H1 (cell line): Measurements from ENCODE around the gene USPL1. TPM values are rescaled to one million over a fixed set of nuclear protein-coding genes. Genes with fewer than 3 reads are reported as not detected.

Experiments used
- CTCF ChIA-PET: fragments of 300-600 bp; sonication (Branson Sonifier 250); formaldehyde crosslinking; loops from one replicate; lab custom pipeline; 2021; ENCODE audit not compliant: partially characterized antibody; lab: Charles Lee
- POLR2A ChIA-PET: fragments of 300-600 bp; sonication (Branson Sonifier 250); formaldehyde crosslinking; loops from one replicate; lab custom pipeline; 2021; ENCODE audit warnings: inconsistent platforms; ENCODE audit not compliant: partially characterized antibody; lab: Charles Lee
- DNase-seq, 2 experiments: peaks; one replicate each; pipeline versions ENCODE4 v3.0.0 to v3.0.0-alpha.2; 2010 to 2022; ENCODE audit warnings: low spot score in 2 of 2, low read depth in 1 of 2, mixed read lengths in 1 of 2
- FAIRE-seq: peaks from 2 replicates; lab custom pipeline; 2011; peaks lifted over from hg19 to GRCh38; lab: Jason Lieb, UNC
- H2AFZ ChIP-seq: 2 replicates; pipeline ENCODE4 v1.8.1; 2012; ENCODE audit warnings: low read length, inconsistent platforms
- H2AK5ac ChIP-seq: 2 replicates; pipeline ENCODE4 v1.6.1; 2013; ENCODE audit warnings: low read depth, low read length
- H2BK120ac ChIP-seq: replicated peaks from 2 replicates; pipeline ENCODE3; 2013; ENCODE audit warnings: low read depth, low read length, inconsistent platforms
- H2BK12ac ChIP-seq: 2 replicates; pipeline ENCODE4 v1.6.1; 2013; ENCODE audit warnings: low read depth, low read length
- H2BK15ac ChIP-seq: 2 replicates; pipeline ENCODE4 v1.6.1; 2013; ENCODE audit warnings: low read length
- H2BK20ac ChIP-seq: 2 replicates; pipeline ENCODE4 v1.6.1; 2013; ENCODE audit warnings: low read length
- H2BK5ac ChIP-seq: 2 replicates; pipeline ENCODE4 v1.6.1; 2013; ENCODE audit warnings: low read depth, low read length
- H3K14ac ChIP-seq: 2 replicates; pipeline ENCODE4 v1.6.1; 2013; ENCODE audit warnings: inconsistent platforms; ENCODE audit not compliant: insufficient read length
- H3K18ac ChIP-seq: 2 replicates; pipeline ENCODE4 v1.6.1; 2013; ENCODE audit warnings: low read length; ENCODE audit errors: extremely low read depth
- H3K23ac ChIP-seq: 2 replicates; pipeline ENCODE4 v1.6.1; 2013; ENCODE audit warnings: inconsistent platforms; ENCODE audit not compliant: insufficient read length
- H3K23me2 ChIP-seq: 2 replicates; pipeline ENCODE4 v1.6.1; 2013; ENCODE audit warnings: low read depth, low read length
- H3K27ac ChIP-seq: 2 replicates; pipeline ENCODE4 v1.6.1; 2011; ENCODE audit warnings: low read depth, low read length, inconsistent platforms
- H3K27me3 ChIP-seq, 4 experiments: replicated peaks in 1 of 4; 1 replicate in 1 of 4; 2 replicates in 3 of 4; pipeline versions ENCODE4 v1.6.1 to v1.8.1; 2011 to 2013; ENCODE audit warnings: low read length in 3 of 4, mild to moderate bottlenecking in 3 of 4, inconsistent platforms in 2 of 4, mixed read lengths in 2 of 4, moderate library complexity in 1 of 4; ENCODE audit not compliant: control insufficient read depth in 3 of 4, insufficient read depth in 3 of 4; ENCODE audit errors: extremely low read depth in 1 of 4
- H3K36me3 ChIP-seq, 4 experiments: 2 replicates each; pipeline versions ENCODE4 v1.6.1 to v1.8.1; 2011 to 2013; ENCODE audit warnings: mild to moderate bottlenecking in 4 of 4, low read length in 3 of 4, moderate library complexity in 2 of 4, control low read depth in 1 of 4, inconsistent platforms in 1 of 4; ENCODE audit not compliant: insufficient read depth in 4 of 4, control insufficient read depth in 2 of 4
- H3K4ac ChIP-seq: replicated peaks from 2 replicates; pipeline ENCODE3; 2013; ENCODE audit warnings: low read length, low read depth, mixed read lengths, inconsistent platforms; ENCODE audit not compliant: insufficient read length
- H3K4me1 ChIP-seq, 4 experiments: replicated peaks in 1 of 4; 1 replicate in 1 of 4; 2 replicates in 3 of 4; pipeline versions ENCODE4 v1.6.1 to v1.8.1; 2011 to 2013; ENCODE audit warnings: low read length in 3 of 4, inconsistent platforms in 2 of 4, mixed read lengths in 1 of 4; ENCODE audit not compliant: insufficient read depth in 4 of 4, control insufficient read depth in 3 of 4
- H3K4me2 ChIP-seq, 2 experiments: 2 replicates each; pipeline versions ENCODE4 v1.6.1 to v1.8.1; 2011 to 2013; ENCODE audit warnings: low read depth in 2 of 2, low read length in 2 of 2, control low read depth in 1 of 2, inconsistent platforms in 1 of 2, mild to moderate bottlenecking in 1 of 2; ENCODE audit not compliant: insufficient read depth in 1 of 2
- H3K4me3 ChIP-seq, 4 experiments: fragments of 200-600, 300-600 bp in 1 of 4; sonication (generic), shearing (Covaris generic), sonication (Bioruptor Twin) in 1 of 4; 2 replicates each; pipeline versions ENCODE4 v1.5.1 to v1.8.1; 2011 to 2016; ENCODE audit warnings: low read length in 4 of 4, low read depth in 3 of 4, control low read depth in 2 of 4, inconsistent platforms in 2 of 4, mild to moderate bottlenecking in 2 of 4, mixed read lengths in 1 of 4, moderate library complexity in 1 of 4; ENCODE audit not compliant: insufficient read depth in 2 of 4; ENCODE audit errors: extremely low read depth in 1 of 4
- H3K56ac ChIP-seq: replicated peaks from 2 replicates; pipeline ENCODE3; 2013; ENCODE audit warnings: low read depth, mild to moderate bottlenecking, mixed read lengths, low read length, inconsistent platforms; ENCODE audit not compliant: insufficient read length
- H3K79me1 ChIP-seq: 2 replicates; pipeline ENCODE4 v1.6.1; 2013; ENCODE audit warnings: low read depth, low read length, control low read depth
- H3K79me2 ChIP-seq, 2 experiments: 2 replicates each; pipeline versions ENCODE4 v1.6.1 to v1.8.1; 2012 to 2013; ENCODE audit warnings: low read length in 2 of 2, mild to moderate bottlenecking in 2 of 2, inconsistent platforms in 1 of 2; ENCODE audit not compliant: insufficient read depth in 2 of 2, control insufficient read depth in 1 of 2
- H3K9ac ChIP-seq, 4 experiments: replicated peaks in 1 of 4; 1 replicate in 1 of 4; 2 replicates in 3 of 4; pipeline versions ENCODE4 v1.6.1 to v1.8.1; 2011 to 2013; ENCODE audit warnings: low read depth in 3 of 4, low read length in 3 of 4, control low read depth in 2 of 4, mild to moderate bottlenecking in 2 of 4, moderate library complexity in 2 of 4, inconsistent platforms in 1 of 4; ENCODE audit errors: extremely low read depth in 1 of 4
- H3K9me3 ChIP-seq, 2 experiments: 2 replicates each; pipeline versions ENCODE4 v1.6.1 to v1.8.1; 2012 to 2013; ENCODE audit warnings: mild to moderate bottlenecking in 2 of 2, moderate library complexity in 2 of 2, control low read depth in 1 of 2, inconsistent platforms in 1 of 2, low read depth in 1 of 2, low read length in 1 of 2, mixed read lengths in 1 of 2; ENCODE audit not compliant: insufficient read depth in 2 of 2
- H4K20me1 ChIP-seq, 2 experiments: replicated peaks in 1 of 2; 2 replicates each; pipeline versions ENCODE3 to v1.8.1; 2011 to 2013; ENCODE audit warnings: inconsistent platforms in 2 of 2, low read length in 2 of 2, mild to moderate bottlenecking in 1 of 2; ENCODE audit not compliant: insufficient read depth in 2 of 2, control insufficient read depth in 1 of 2
- H4K5ac ChIP-seq: 2 replicates; pipeline ENCODE4 v1.6.1; 2013; ENCODE audit warnings: low read length, low read depth, mixed read lengths, inconsistent platforms; ENCODE audit not compliant: insufficient read length
- H4K8ac ChIP-seq: 2 replicates; pipeline ENCODE4 v1.8.0; 2013; ENCODE audit warnings: mild to moderate bottlenecking, moderate library complexity, low read length, inconsistent platforms; ENCODE audit not compliant: insufficient read depth; ENCODE audit errors: extremely low read depth
- H4K91ac ChIP-seq: replicated peaks from 2 replicates; pipeline ENCODE3; 2013; ENCODE audit warnings: low read length, mixed read lengths, inconsistent platforms; ENCODE audit not compliant: insufficient read length
- ATF3 ChIP-seq: IDR thresholded peaks from 2 replicates; pipeline ENCODE4 v1.6.1; 2011; ENCODE audit warnings: low read depth, mild to moderate bottlenecking, low read length; ENCODE audit not compliant: insufficient read depth
- CHD1 ChIP-seq: IDR thresholded peaks from 2 replicates; pipeline ENCODE4 v1.6.1; 2012; ENCODE audit warnings: low read depth, low read length, improper control_type of control experiment
- CHD2 ChIP-seq: IDR thresholded peaks from 2 replicates; pipeline ENCODE4 v1.6.1; 2012; ENCODE audit warnings: low read length, improper control_type of control experiment
- E2F6 ChIP-seq: IDR thresholded peaks from 2 replicates; pipeline ENCODE4 v1.6.1; 2012; ENCODE audit warnings: inconsistent platforms
- JUN ChIP-seq: IDR thresholded peaks from 2 replicates; pipeline ENCODE4 v1.6.1; 2011; ENCODE audit warnings: low read depth, mild to moderate bottlenecking, improper control_type of control experiment, low read length
- KDM1A ChIP-seq: fragments of 200-600, 300-600 bp; sonication (generic); IDR thresholded peaks from 2 replicates; pipeline ENCODE4 v1.7.1; 2016; ENCODE audit warnings: mild to moderate bottlenecking, low read length, borderline replicate concordance
- NANOG ChIP-seq: IDR thresholded peaks from 2 replicates; pipeline ENCODE4 v1.6.1; 2011; ENCODE audit warnings: low read length, low read depth, mild to moderate bottlenecking, inconsistent platforms; ENCODE audit not compliant: insufficient read depth, poor library complexity, severe bottlenecking
- RFX5 ChIP-seq: IDR thresholded peaks from 2 replicates; pipeline ENCODE4 v1.6.1; 2011; ENCODE audit warnings: low read depth, low read length, improper control_type of control experiment, borderline replicate concordance
- RNF2 ChIP-seq: fragments of 200-900, 300-1000 bp; sonication (generic); IDR thresholded peaks from 2 replicates; pipeline ENCODE4 v1.7.1; 2016; ENCODE audit warnings: borderline replicate concordance, low read depth, mild to moderate bottlenecking, antibody characterized with exemption, low read length; ENCODE audit not compliant: poor library complexity, severe bottlenecking; ENCODE audit errors: missing control alignments
- SAP30 ChIP-seq: fragments of 300-600 bp; sonication (generic); IDR thresholded peaks from 2 replicates; pipeline ENCODE4 v1.7.1; 2012; ENCODE audit warnings: low read length, moderate library complexity, mild to moderate bottlenecking, inconsistent platforms; ENCODE audit not compliant: insufficient read depth, insufficient replicate concordance
- SIRT6 ChIP-seq: IDR thresholded peaks from one replicate; pipeline ENCODE4 v1.7.1; 2012; ENCODE audit warnings: low read length, inconsistent platforms
- TAF1 ChIP-seq: IDR thresholded peaks from 2 replicates; pipeline ENCODE4 v1.6.1; 2011; ENCODE audit warnings: mild to moderate bottlenecking, low read depth, low read length
- WGBS, 2 experiments: shearing (Covaris generic) in 1 of 2; methylation state at CpG; one replicate each; pipeline versions ENCODE4 v1.1.6 to v1.1.7; 2013 to 2015; ENCODE audit warnings: low lambda C conversion rate in 2 of 2, mixed read lengths in 2 of 2, inconsistent platforms in 1 of 2, low coverage in 1 of 2, missing lambda C conversion rate in 1 of 2; ENCODE audit not compliant: insufficient replicate concordance in 2 of 2, insufficient coverage in 1 of 2, insufficient read length in 1 of 2; ENCODE audit errors: extremely low coverage in 1 of 2, missing lambda C conversion rate in 1 of 2; 5-methylcytosine and 5-hydroxymethylcytosine counted together
- polyA plus RNA-seq, 7 experiments: library from polyadenylated mRNA; depleted of rRNA in 3 of 7; stranded (reverse) in 5 of 7; unstranded in 2 of 7; fragments of >200 nt in 5 of 7; fragments of 200-250 nt in 2 of 7; gene quantifications; 1 replicate in 5 of 7; 2 replicates in 1 of 7; 4 replicates in 1 of 7; pipeline versions ENCODE4 v1.2.1 to v1.2.3, GENCODE V29; 2011 to 2013; ENCODE audit warnings: missing spikeins in 2 of 7, mixed read lengths in 2 of 7
- total RNA-seq: library from RNA; stranded (reverse); fragmentation: NEBNext Ultra II Directional; extraction: Animal tissue kit (Norgen Biotek cat#: 25700); gene quantifications from 2 replicates; pipeline ENCODE4 v1.2.1, GENCODE V29; 2021

USPL1 gene
- total and polyA plus RNA-seq, 2 of the 8 experiments (the other 6 are each of a cell fraction or from before 2014, with no cell fraction given) = 6.3 to 17.1 TPM

- Histone ChIP-seq H2BK5ac (no peak overlapping the region), H3K23ac (no peak overlapping the region), H2AFZ (no peak overlapping the region), H2AK5ac (no peak overlapping the region), H3K9ac (no peak overlapping the region), H3K4ac (no peak overlapping the region), H3K23me2 (no peaks in the 10 kb centered on the region), H3K4me2 (no peak overlapping the region), H3K4me3 (no peak overlapping the region), H2BK15ac (no peak overlapping the region), H3K79me2 (no peaks in the 10 kb centered on the region), H3K4me1 (peaks cover 0 to 6% (median 1%) of the 10 kb centered on the region in 4 experiments; a peak in 3 of 7 replicates), H3K9me3 (no peaks in the 10 kb centered on the region), H4K91ac (no peak overlapping the region), H4K20me1 (no peaks in the 10 kb centered on the region), H3K18ac (no peak overlapping the region), H3K14ac (no peak overlapping the region), H3K36me3 (peaks cover 4 to 23% (median 19%) of the 10 kb centered on the region in 4 experiments), H2BK120ac (no peak overlapping the region), H4K5ac (no peak overlapping the region), H3K27ac (no peak overlapping the region), H3K27me3 (no peaks in the 10 kb centered on the region), H2BK12ac (no peak overlapping the region), H3K56ac (no peak overlapping the region), H2BK20ac (no peak overlapping the region), H4K8ac (no peak overlapping the region), H3K79me1 (no peaks in the 10 kb centered on the region)
- ChIA-PET POLR2A (no interaction called here), CTCF (interaction anchor here (0.6 to 5.0 kb wide), 2 partner anchors 143 to 446 kb away, joined by 5 to 19 read pairs; no protein-coding TSS in a partner anchor)
- 94% methylated on average over 2 of the region's 2 CpGs; no CpG with 5 or more reads in 1 of the 2 experiments for WGBS, 2 experiments
- no peak for TF ChIP-seq KDM1A
- no peak for TF ChIP-seq CHD1
- TF ChIP-seq JUN = no peak
- TF ChIP-seq ATF3 = no peak
- TF ChIP-seq RFX5 = no peak
- TF ChIP-seq RNF2 = no peak
- no peak for TF ChIP-seq CHD2
- no peak for TF ChIP-seq NANOG
- no peak for TF ChIP-seq E2F6
- no peak for TF ChIP-seq SAP30
- TF ChIP-seq SIRT6 = no peak
- TF ChIP-seq TAF1 = no peak
- FAIRE-seq (no peak), DNase-seq (no peak)
Observed at GRCh38 chr13:30660796-30661195, 43.1 kb downstream of the USPL1 start.
